GM23338 (cell line): ENCODE measurements around the gene PLEKHA7.

ENCODE experiments used
- EZH2 ChIP-seq: fragments of 200-600 bp; sonication (generic); IDR thresholded peaks from one replicate; pipeline ENCODE4 v1.8.0; 2017; ENCODE audit warnings: antibody characterized with exemption, mild to moderate bottlenecking, low read depth; ENCODE audit not compliant: unreplicated experiment
- POLR2AphosphoS5 ChIP-seq: IDR thresholded peaks from 2 replicates; pipeline ENCODE4 v1.6.1; 2016; ENCODE audit warnings: antibody characterized with exemption, low read depth
- STAT1 ChIP-seq: IDR thresholded peaks from one replicate; pipeline ENCODE4 v1.6.1; 2016; ENCODE audit warnings: antibody characterized with exemption; ENCODE audit not compliant: unreplicated experiment

GRCh38 chr11:16905375-16905774 lies 108.8 kb downstream of the PLEKHA7 start:
- TF ChIP-seq EZH2 (no peak), POLR2AphosphoS5 (no peak), STAT1 (no peak)
